Adrenal gland (tissue), 12 donors: ENCODE measurements around the gene MAPT. TPM values are rescaled to one million over a fixed set of nuclear protein-coding genes. Genes with fewer than 3 reads are reported as not detected.
A peak's percentile ranks its signal among the peaks of the same experiment; 100 is the strongest.

ENCODE experiments used
- DNase-seq, 7 donors: peaks; one replicate each; pipeline ENCODE4 v3.0.0-alpha.2; 2019 to 2020
- H3K27ac ChIP-seq, 5 donors: fragments of 200-600 bp; sonication (generic) in 4 of 5; 1 replicate in 3 of 5; 2 replicates in 2 of 5; pipeline versions ENCODE4 v1.5.1 to v1.8.0; 2016 to 2020; ENCODE audit warnings: mild to moderate bottlenecking in 1 of 5
- H3K27me3 ChIP-seq: fragments of 200-600 bp; 2 replicates; pipeline ENCODE4 v1.8.0; 2021
- H3K36me3 ChIP-seq, 2 donors: fragments of 200-600 bp; replicated peaks in 1 of 2; 1 replicate in 1 of 2; 2 replicates in 1 of 2; pipeline versions ENCODE4 v1.5.1 to v1.8.0; 2018 to 2022
- H3K4me1 ChIP-seq, 2 donors: fragments of 200-600 bp; replicated peaks in 1 of 2; 1 replicate in 1 of 2; 2 replicates in 1 of 2; pipeline versions ENCODE4 v1.5.1 to v1.8.0; 2018 to 2021
- H3K4me3 ChIP-seq, 4 donors: fragments of 200-600 bp; sonication (generic) in 3 of 4; one replicate each; pipeline ENCODE4 v1.5.1; 2016 to 2018
- H3K9me3 ChIP-seq, 3 donors: fragments of 200-600 bp; sonication (generic) in 1 of 3; replicated peaks in 1 of 3; 1 replicate in 2 of 3; 2 replicates in 1 of 3; pipeline versions ENCODE4 v1.5.1 to v1.8.0; 2016 to 2021
- CTCF ChIP-seq, 6 experiments: fragments of 450-650 bp in 4 of 6; fragments of 200-600 bp in 2 of 6; sonication (generic) in 1 of 6; IDR thresholded peaks; 1 replicate in 5 of 6; 2 replicates in 1 of 6; pipeline versions ENCODE4 v1.5.1 to v1.8.0; 2016 to 2021; ENCODE audit warnings: antibody characterized with exemption in 6 of 6, mild to moderate bottlenecking in 2 of 6, moderate library complexity in 1 of 6
- POLR2A ChIP-seq, 2 donors: fragments of 450-650 bp; IDR thresholded peaks; one replicate each; pipeline ENCODE4 v1.6.1; 2017; ENCODE audit warnings: antibody characterized with exemption in 2 of 2, mild to moderate bottlenecking in 2 of 2, moderate library complexity in 1 of 2
- WGBS, 4 donors: extraction: QIAGEN DNeasy Blood & Tissue Kit in 2 of 4; methylation state at CpG; one replicate each; pipeline versions ENCODE4 v1.1.5 to v1.1.7; 2013 to 2017; 5-methylcytosine and 5-hydroxymethylcytosine counted together
- intact Hi-C, 2 donors: fragments of 100-400 bp; cut with DNase I; formaldehyde crosslinking; loops; one replicate each; pipeline versions ENCODE4 v1.14.1 to v1.15.0; 2022 to 2023
- polyA plus RNA-seq, 3 donors: library from polyadenylated mRNA; stranded (reverse); fragments of 200-250 nt in 2 of 3; fragments of 350-450 nt in 1 of 3; fragmentation: Illumina TruSeq in 1 of 3; extraction: RNeasy Lipid Tissue Mini Kit (QIAGEN cat#74804) in 1 of 3; gene quantifications; one replicate each; pipeline ENCODE4 v1.2.3, GENCODE V29; 2013 to 2014
- total RNA-seq, 9 donors: library from RNA; depleted of rRNA in 4 of 9; stranded (reverse); fragments of >200 nt in 4 of 9; fragments of 120-200 nt in 1 of 9; fragmentation: NEBNext Ultra II Directional in 1 of 9; extraction: Animal tissue kit (Norgen Biotek cat#: 25700) in 1 of 9; gene quantifications; one replicate each; pipeline versions ENCODE4 v1.1.0 to v1.2.4, GENCODE V29; 2013 to 2023
- donor health status: healthy with polysubstance abuse.
- donor health status: Bipolar disorder and iron deficiency.
- donor health status: DM: yes; HTN: yes; CAD: no.
- donor health status: DM: no; HTN: no; CAD: no.
- donor health status: DM: no; HTN: no; CAD: no.
- donor health status: DM: yes; HTN: yes; CAD: no.

The MAPT gene
- total and polyA plus RNA-seq, 12 donors = 0.72 to 17.6 (median 3.3) TPM

GRCh38 chr17:46032909-46033308 lies 138.6 kb downstream of the MAPT start:
- peak in 1 of 7 donors; percentile 33 for DNase-seq
- TF ChIP-seq POLR2A (IDR thresholded peaks at IDR 0.05) (no peak), CTCF (IDR thresholded peaks at IDR 0.05) (no peak)
- Histone ChIP-seq H3K9me3 (no peaks in the 10 kb centered on the region), H3K36me3 (peaks cover 0 to 78% of the 10 kb centered on the region in 2 donors), H3K27me3 (no peaks in the 10 kb centered on the region), H3K27ac (no peak overlapping the region), H3K4me1 (peaks cover 8 to 13% of the 10 kb centered on the region in 2 donors), H3K4me3 (no peak overlapping the region)
- 95 to 98% (median 96%) methylated on average over 11 of the region's 11 CpGs for WGBS, 4 donors
- intact Hi-C loops = no loop called here

DNA sequence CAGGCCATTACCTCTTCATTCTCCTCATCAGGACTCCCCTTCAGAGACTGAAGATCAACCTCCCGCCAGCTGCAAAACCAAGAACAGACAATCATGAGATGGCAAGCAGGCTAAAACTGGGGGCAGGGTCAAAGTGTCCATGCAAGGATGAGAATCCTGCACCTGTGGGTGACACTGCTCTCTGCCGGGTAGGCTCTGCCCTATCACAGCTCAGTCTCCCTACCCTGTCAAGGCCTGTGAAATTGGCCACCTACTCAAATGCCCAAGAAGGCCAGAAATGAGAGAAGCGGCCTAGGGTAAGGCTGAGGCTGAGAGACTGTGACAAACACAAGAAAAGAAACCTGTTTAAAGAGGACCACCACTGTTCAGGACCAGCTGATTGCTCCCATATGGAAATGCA lies 139.0 kb downstream of the MAPT start:
- intact Hi-C loops = no loop called here
- Histone ChIP-seq H3K4me1 (peaks cover 8 to 9% of the 10 kb centered on the region in 2 donors), H3K9me3 (no peaks in the 10 kb centered on the region), H3K27ac (no peak overlapping the region), H3K36me3 (peaks cover 0 to 83% of the 10 kb centered on the region in 2 donors), H3K27me3 (no peaks in the 10 kb centered on the region), H3K4me3 (no peak overlapping the region)
- TF ChIP-seq CTCF (IDR thresholded peaks at IDR 0.05) (no peak), POLR2A (IDR thresholded peaks at IDR 0.05) (no peak)
- no peak for DNase-seq
- 92 to 94% (median 93%) methylated on average over 3 of the region's 3 CpGs for WGBS, 4 donors

DNA sequence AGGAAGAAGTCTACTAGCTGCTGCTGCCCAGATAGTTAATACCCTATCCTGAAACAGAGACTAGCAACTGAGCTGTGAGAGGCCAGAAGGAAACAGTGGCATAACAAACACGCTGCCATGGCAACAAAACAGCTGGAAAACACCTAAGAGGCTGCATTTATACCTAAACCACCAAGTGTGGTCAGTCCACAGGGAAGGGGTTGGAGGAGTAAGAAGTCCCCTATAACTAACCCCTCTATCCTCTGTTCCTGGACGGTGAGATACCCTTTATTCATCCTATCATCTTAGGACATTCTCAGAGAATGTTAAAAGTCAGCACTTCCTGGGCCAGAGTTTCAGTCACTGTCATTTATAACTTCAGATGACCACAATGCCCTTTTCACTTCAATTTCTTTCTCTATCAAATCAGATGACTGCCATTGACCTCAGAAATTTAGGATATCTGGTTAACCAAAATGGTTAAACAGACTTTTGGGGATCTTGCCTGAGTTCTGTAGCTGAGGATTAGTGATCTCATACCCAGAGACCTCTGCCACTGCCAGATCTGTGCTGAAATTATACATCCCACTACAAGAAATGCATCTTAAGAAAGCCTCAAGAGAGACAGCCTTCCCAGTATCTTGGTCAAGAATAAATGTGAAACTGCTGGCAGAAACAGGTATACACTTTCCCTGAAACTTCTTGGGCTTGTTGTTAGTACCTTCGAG lies 140.9 kb downstream of the MAPT start:
- DNase-seq = no peak
- no peaks in the 10 kb centered on the region for H3K9me3 ChIP-seq
- WGBS, 4 donors = 84 to 95% (median 86%) methylated on average over 3 of the region's 3 CpGs
- no peaks in the 10 kb centered on the region for H3K27me3 ChIP-seq
- H3K36me3 ChIP-seq = peaks cover 0 to 94% of the 10 kb centered on the region in 2 donors
- peaks cover 8 to 13% of the 10 kb centered on the region in 2 donors for H3K4me1 ChIP-seq
- H3K27ac ChIP-seq = peak overlapping the region in 1 of 5 donors; percentile 26
- H3K4me3 ChIP-seq = no peak overlapping the region
- intact Hi-C loops = no loop called here
- TF ChIP-seq CTCF (IDR thresholded peaks at IDR 0.05) (no peak), POLR2A (IDR thresholded peaks at IDR 0.05) (no peak)

DNA sequence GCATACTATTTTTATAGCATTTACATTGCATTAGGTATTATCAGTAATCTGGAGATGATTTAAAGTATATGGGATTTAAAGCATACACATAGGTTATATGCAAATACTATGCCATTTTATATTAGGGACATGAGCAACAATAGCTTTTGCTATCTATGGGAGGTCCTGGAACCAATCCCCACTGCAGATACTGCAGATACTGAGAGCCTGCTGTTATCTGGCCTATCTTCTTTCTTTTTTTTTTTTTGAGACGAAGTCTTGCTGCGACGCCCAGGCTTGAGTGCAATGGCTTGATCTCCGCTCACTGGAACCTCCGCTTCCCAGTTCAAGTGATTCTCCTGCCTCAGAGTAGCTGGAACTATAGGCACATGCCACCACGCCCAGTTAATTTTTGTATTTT lies 142.1 kb downstream of the MAPT start:
- Histone ChIP-seq H3K4me1 (peaks cover 9 to 14% of the 10 kb centered on the region in 2 donors), H3K27me3 (no peaks in the 10 kb centered on the region), H3K9me3 (no peaks in the 10 kb centered on the region), H3K36me3 (peaks cover 0 to 82% of the 10 kb centered on the region in 2 donors), H3K27ac (no peak overlapping the region), H3K4me3 (no peak overlapping the region)
- TF ChIP-seq CTCF (IDR thresholded peaks at IDR 0.05) = no peak
- TF ChIP-seq POLR2A (IDR thresholded peaks at IDR 0.05) = no peak
- no peak for DNase-seq
- intact Hi-C loops = no loop called here
- 93 to 95% (median 95%) methylated on average over 6 of the region's 6 CpGs for WGBS, 4 donors
